ENCODE measurements around the gene CERS6. TPM values are rescaled to one million over a fixed set of nuclear protein-coding genes. Genes with fewer than 3 reads are reported as not detected.

The CERS6 gene
- total and polyA plus RNA-seq, 2 of the 8 experiments (the other 6 are each of a cell fraction or from before 2014, with no cell fraction given): 6.8 to 28.2 TPM

GRCh38 chr2:168432100-168432499 is 24.0 kb upstream of the CERS6 start:
- Histone ChIP-seq H2BK20ac (ENCODE audit: low read length) (no peak overlapping the region), H3K18ac (ENCODE audit: extremely low read depth, low read length) (no peak overlapping the region), H3K9ac (replicated peaks in 1 of 4; ENCODE audit: extremely low read depth in 1 of 4, low read depth in 3 of 4, low read length in 3 of 4) (no peak overlapping the region), H4K20me1 (replicated peaks in 1 of 2; ENCODE audit: control insufficient read depth in 1 of 2, insufficient read depth in 2 of 2, low read length in 2 of 2) (no peaks in the 10 kb centered on the region), H4K91ac (replicated peaks; ENCODE audit: insufficient read length, low read length) (no peak overlapping the region), H3K4me2 (ENCODE audit: insufficient read depth in 1 of 2, low read depth in 2 of 2, low read length in 2 of 2) (no peak overlapping the region), H3K23ac (ENCODE audit: insufficient read length) (no peak overlapping the region), H3K4ac (replicated peaks; ENCODE audit: insufficient read length, low read depth, low read length) (no peak overlapping the region), H2BK15ac (ENCODE audit: low read length) (no peak overlapping the region), H3K27ac (ENCODE audit: low read depth, low read length) (no peak overlapping the region), H3K36me3 (ENCODE audit: control insufficient read depth in 2 of 4, insufficient read depth in 4 of 4, low read length in 3 of 4) (no peaks in the 10 kb centered on the region), H2BK120ac (replicated peaks; ENCODE audit: low read depth, low read length) (no peak overlapping the region), H3K56ac (replicated peaks; ENCODE audit: insufficient read length, low read depth, low read length) (no peak overlapping the region), H2AK5ac (ENCODE audit: low read depth, low read length) (no peak overlapping the region), H3K23me2 (ENCODE audit: low read depth, low read length) (no peaks in the 10 kb centered on the region), H3K27me3 (replicated peaks in 1 of 4; ENCODE audit: control insufficient read depth in 3 of 4, extremely low read depth in 1 of 4, insufficient read depth in 3 of 4, low read length in 3 of 4) (no peaks in the 10 kb centered on the region), H3K79me2 (ENCODE audit: control insufficient read depth in 1 of 2, insufficient read depth in 2 of 2, low read length in 2 of 2) (no peaks in the 10 kb centered on the region), H2AFZ (ENCODE audit: low read length) (no peak overlapping the region), H3K79me1 (ENCODE audit: low read depth, low read length) (no peaks in the 10 kb centered on the region), H2BK5ac (ENCODE audit: low read depth, low read length) (no peak overlapping the region), H3K14ac (ENCODE audit: insufficient read length) (no peak overlapping the region), H3K4me1 (replicated peaks in 1 of 4; ENCODE audit: control insufficient read depth in 3 of 4, insufficient read depth in 4 of 4, low read length in 3 of 4) (peaks cover 0 to 5% (median 2%) of the 10 kb centered on the region in 4 experiments; a peak in 3 of 7 replicates), H3K9me3 (ENCODE audit: insufficient read depth in 2 of 2, low read depth in 1 of 2, low read length in 1 of 2) (no peaks in the 10 kb centered on the region), H4K5ac (ENCODE audit: insufficient read length, low read depth, low read length) (no peak overlapping the region), H3K4me3 (ENCODE audit: extremely low read depth in 1 of 4, insufficient read depth in 2 of 4, low read depth in 3 of 4, low read length in 4 of 4) (no peak overlapping the region), H2BK12ac (ENCODE audit: low read depth, low read length) (no peak overlapping the region), H4K8ac (ENCODE audit: extremely low read depth, insufficient read depth, low read length) (no peak overlapping the region)
- FAIRE-seq (no peak), DNase-seq (ENCODE audit: low read depth in 1 of 2, low spot score in 2 of 2) (no peak)
- WGBS, 2 experiments (ENCODE audit: extremely low coverage in 1 of 2, insufficient coverage in 1 of 2, insufficient read length in 1 of 2, insufficient replicate concordance in 2 of 2, low coverage in 1 of 2, low lambda C conversion rate in 2 of 2, missing lambda C conversion rate in 1 of 2): 89% methylated on average over 3 of the region's 3 CpGs; no CpG with 5 or more reads in 1 of the 2 experiments
- ChIA-PET POLR2A (ENCODE audit: partially characterized antibody) (interaction anchor here (1.9 kb wide), 1 partner anchor 11 kb away, joined by 6 read pairs; no protein-coding TSS in a partner anchor), CTCF (ENCODE audit: partially characterized antibody) (interaction anchor here (0.9 to 1.1 kb wide), 2 partner anchors 10 to 11 kb away, joined by 3 read pairs; no protein-coding TSS in a partner anchor)
- TF ChIP-seq JUN (IDR thresholded peaks at IDR 0.05; ENCODE audit: low read depth, low read length) (no peak), SRF (IDR thresholded peaks at IDR 0.05; ENCODE audit: low read depth, low read length) (no peak), BACH1 (IDR thresholded peaks at IDR 0.05; ENCODE audit: low read length) (no peak), PHF8 (conservative IDR thresholded peaks at IDR 0.05; ENCODE audit: low read depth, low read length) (no peak)
